Measurements from ENCODE around the gene RNF145.
"Not testable (repeated sequence)": the region's sequence is repeated elsewhere in the genome, so short reads cannot be mapped to it uniquely, and the experiment has no call there.

- TF ChIP-seq EP300, POLR2A (IDR thresholded peaks at IDR 0.05): not testable (repeated sequence)
These were observed 89.5 kb downstream of the RNF145 start for GRCh38 chr5:159119842-159120241.
